IMR-90 (cell line): ENCODE measurements around the gene BTG3. TPM values are rescaled to one million over a fixed set of nuclear protein-coding genes. Genes with fewer than 3 reads are reported as not detected.
A peak's percentile ranks its signal among the peaks of the same experiment; 100 is the strongest.

Experiments used
- ATAC-seq: fragments of 200-7000 bp; cut with Tn5 transposase; 2 replicates; pipeline ENCODE4 v1.9.1; 2020; ENCODE audit warnings: low read depth, mild to moderate bottlenecking, moderate library complexity
- BruUV-seq: library from RNA; stranded (reverse); fragments of 400-500 nt; replicated peaks from 2 replicates; lab custom pipeline; 2021; lab: Mats Ljungman, UMichigan
- CTCF ChIA-PET: fragments of 300-600 bp; formaldehyde crosslinking; extraction: SDS; loops from one replicate; lab custom pipeline; 2021; ENCODE audit warnings: antibody characterized with exemption; lab: Yijun Ruan, JAX
- POLR2A ChIA-PET: fragments of 300-600 bp; sonication (Branson Sonifier 250); formaldehyde crosslinking; loops from one replicate; lab custom pipeline; 2022; ENCODE audit warnings: antibody characterized with exemption; ENCODE audit not compliant: unreplicated experiment; lab: Charles Lee
- DNase-seq: peaks from one replicate; pipeline ENCODE4 v3.0.0; 2013
- H2AFZ ChIP-seq: replicated peaks from 2 replicates; pipeline ENCODE3; 2013; ENCODE audit warnings: low read length, mild to moderate bottlenecking; ENCODE audit not compliant: poor library complexity
- H2AK5ac ChIP-seq: 2 replicates; pipeline ENCODE4 v1.6.1; 2013; ENCODE audit warnings: low read depth, low read length, inconsistent platforms
- H2AK9ac ChIP-seq: replicated peaks from 2 replicates; pipeline ENCODE3; 2013; ENCODE audit warnings: mild to moderate bottlenecking, low read depth, low read length, moderate library complexity; ENCODE audit not compliant: poor library complexity
- H2BK120ac ChIP-seq: 2 replicates; pipeline ENCODE4 v1.6.1; 2013; ENCODE audit warnings: low read depth, low read length, inconsistent platforms
- H2BK15ac ChIP-seq: 3 replicates; pipeline ENCODE4 v1.6.1; 2013; ENCODE audit warnings: low read depth, low read length, inconsistent platforms
- H2BK20ac ChIP-seq: 2 replicates; pipeline ENCODE4 v1.6.1; 2013; ENCODE audit warnings: low read depth, mild to moderate bottlenecking, inconsistent platforms, low read length, moderate library complexity
- H2BK5ac ChIP-seq: 2 replicates; pipeline ENCODE4 v1.6.1; 2013; ENCODE audit warnings: mild to moderate bottlenecking, low read depth, low read length, inconsistent platforms; ENCODE audit not compliant: poor library complexity, severe bottlenecking
- H3K14ac ChIP-seq: replicated peaks from 2 replicates; pipeline ENCODE4 v1.6.1; 2013; ENCODE audit warnings: low read depth, low read length, inconsistent platforms
- H3K18ac ChIP-seq: 2 replicates; pipeline ENCODE4 v1.6.1; 2013; ENCODE audit warnings: low read depth, low read length, control low read depth
- H3K23ac ChIP-seq: 2 replicates; pipeline ENCODE4 v1.6.1; 2013; ENCODE audit warnings: low read depth, low read length, inconsistent platforms
- H3K27ac ChIP-seq: 2 replicates; pipeline ENCODE4 v1.5.1; 2013; ENCODE audit warnings: mild to moderate bottlenecking, control low read depth, low read length; ENCODE audit not compliant: insufficient read depth
- H3K27me3 ChIP-seq: 2 replicates; pipeline ENCODE4 v1.6.1; 2013; ENCODE audit warnings: low read length; ENCODE audit not compliant: control insufficient read depth, insufficient read depth
- H3K36me3 ChIP-seq: 2 replicates; pipeline ENCODE4 v1.6.1; 2013; ENCODE audit warnings: low read length, mixed read lengths; ENCODE audit not compliant: control insufficient read depth, insufficient read depth
- H3K4ac ChIP-seq: 2 replicates; pipeline ENCODE4 v1.6.1; 2013; ENCODE audit warnings: low read depth, low read length, inconsistent platforms
- H3K4me1 ChIP-seq: 2 replicates; pipeline ENCODE4 v1.6.1; 2013; ENCODE audit warnings: low read length, mixed read lengths; ENCODE audit not compliant: control insufficient read depth, insufficient read depth
- H3K4me2 ChIP-seq: 2 replicates; pipeline ENCODE4 v1.6.1; 2013; ENCODE audit warnings: low read depth, mild to moderate bottlenecking, control low read depth, low read length, moderate library complexity
- H3K4me3 ChIP-seq: 2 replicates; pipeline ENCODE4 v1.5.1; 2013; ENCODE audit warnings: low read depth, mild to moderate bottlenecking, control low read depth, low read length, moderate library complexity; ENCODE audit not compliant: insufficient read depth
- H3K56ac ChIP-seq: 2 replicates; pipeline ENCODE4 v1.6.1; 2013; ENCODE audit warnings: low read length, inconsistent platforms; ENCODE audit not compliant: insufficient read depth; ENCODE audit errors: extremely low read depth
- H3K79me1 ChIP-seq, 2 experiments: 2 replicates each; pipeline ENCODE4 v1.6.1; 2013; ENCODE audit warnings: low read length in 2 of 2, inconsistent platforms in 1 of 2, low read depth in 1 of 2
- H3K9ac ChIP-seq: 2 replicates; pipeline ENCODE4 v1.6.1; 2013; ENCODE audit warnings: low read depth, low read length, control low read depth
- H3K9me1 ChIP-seq: 2 replicates; pipeline ENCODE4 v1.6.1; 2013; ENCODE audit warnings: low read length, inconsistent platforms; ENCODE audit not compliant: insufficient read depth
- H3K9me3 ChIP-seq: 2 replicates; pipeline ENCODE4 v1.6.1; 2013; ENCODE audit warnings: low read length; ENCODE audit not compliant: control insufficient read depth, insufficient read depth
- H4K20me1 ChIP-seq: 2 replicates; pipeline ENCODE4 v1.6.1; 2013; ENCODE audit warnings: low read length, inconsistent platforms; ENCODE audit not compliant: insufficient read depth
- H4K5ac ChIP-seq: 2 replicates; pipeline ENCODE4 v1.6.1; 2013; ENCODE audit warnings: mild to moderate bottlenecking, low read depth, low read length, control low read depth
- H4K8ac ChIP-seq, 2 experiments: 2 replicates each; pipeline ENCODE4 v1.6.1; 2013; ENCODE audit warnings: low read depth in 2 of 2, low read length in 2 of 2, control low read depth in 1 of 2, inconsistent platforms in 1 of 2
- H4K91ac ChIP-seq: 2 replicates; pipeline ENCODE4 v1.6.1; 2013; ENCODE audit warnings: low read depth, low read length, inconsistent platforms; ENCODE audit not compliant: insufficient read depth
- BHLHE40 ChIP-seq: fragments of 150-350 bp; IDR thresholded peaks from 2 replicates; pipeline ENCODE4 v1.6.1; 2016; ENCODE audit warnings: mild to moderate bottlenecking, low read depth, low read length
- CEBPB ChIP-seq: IDR thresholded peaks from 2 replicates; pipeline ENCODE4 v1.6.1; 2012; ENCODE audit warnings: low read depth, low read length, improper control_type of control experiment
- WGBS, 2 experiments: methylation state at CpG; one replicate each; pipeline versions ENCODE4 v1.1.5 to v1.1.7; 2013; ENCODE audit warnings: missing lambda C conversion rate in 2 of 2; ENCODE audit not compliant: insufficient read length in 1 of 2; ENCODE audit errors: extremely low coverage in 2 of 2; 5-methylcytosine and 5-hydroxymethylcytosine counted together
- dilution Hi-C: fragments of 300-500 bp; cut with HindIII; formaldehyde crosslinking; loops from one replicate; pipeline ENCODE4 v1.14.3; 2018; ENCODE audit warnings: low sequenced_read_pairs; ENCODE audit not compliant: unreplicated experiment
- in situ Hi-C: fragments of 300-500 bp; cut with MboI; formaldehyde crosslinking; loops from 3 replicates; pipeline ENCODE4 v1.14.3; 2019; ENCODE audit warnings: low sequenced_read_pairs, inconsistent platforms, mixed read lengths
- intact Hi-C: fragments of 100-400 bp; cut with micrococcal nuclease; formaldehyde crosslinking; loops from 2 replicates; pipeline ENCODE4 v1.10.0; 2022
- polyA plus RNA-seq, 3 experiments: library from polyadenylated mRNA; depleted of rRNA; stranded (reverse); fragments of >200 nt; gene quantifications; 2 replicates each; pipeline ENCODE4 v1.2.3, GENCODE V29; 2012; ENCODE audit warnings: low replicate concordance in 1 of 3
- total RNA-seq: library from RNA; depleted of rRNA; stranded (reverse); fragments of >200 nt; gene quantifications from 2 replicates; pipeline ENCODE4 v1.2.3, GENCODE V29; 2012

Gene BTG3
- total and polyA plus RNA-seq, 2 of the 4 experiments (the other 2 are of a cell fraction): 22.4 to 38.1 TPM

- DNase-seq (peak; percentile 54), ATAC-seq (0 out of 2 replicates have a peak, but pooled peaks have one; percentile 11)
- Histone ChIP-seq H3K4me3 (no peak overlapping the region), H3K36me3 (peaks cover 2% of the 10 kb centered on the region; the same call in 1 of the 2 replicates), H4K20me1 (no peaks in the 10 kb centered on the region), H3K27me3 (no peaks in the 10 kb centered on the region), H3K14ac (no peak overlapping the region), H4K5ac (no peak overlapping the region), H3K4me1 (no peaks in the 10 kb centered on the region), H2AK5ac (no peak overlapping the region), H3K9me3 (no peaks in the 10 kb centered on the region), H2AK9ac (no peak overlapping the region), H3K9me1 (no peaks in the 10 kb centered on the region), H3K79me1 (no peaks in the 10 kb centered on the region), H2BK20ac (no peak overlapping the region), H2AFZ (no peak overlapping the region), H3K18ac (no peak overlapping the region), H3K23ac (no peak overlapping the region), H3K27ac (no peak overlapping the region), H3K56ac (no peak overlapping the region), H2BK15ac (no peak overlapping the region), H3K9ac (no peak overlapping the region), H4K91ac (no peak overlapping the region), H2BK5ac (no peak overlapping the region), H2BK120ac (no peak overlapping the region), H4K8ac (no peak overlapping the region), H3K4ac (no peak overlapping the region), H3K4me2 (no peak overlapping the region)
- POLR2A ChIA-PET: no interaction called here
- BruUV-seq: no TSS peak
- TF ChIP-seq BHLHE40 (no peak), CEBPB (peak; percentile 86)
- CTCF ChIA-PET: no interaction called here
- in situ Hi-C loops (no loop called here), intact Hi-C loops (no loop called here), dilution Hi-C loops (no loop called here)
- WGBS, 2 experiments: no CpG with 5 or more reads among the region's 4 CpGs
Observed at GRCh38 chr21:17590430-17590829, 22.3 kb downstream of the BTG3 start.
